GM21717 (cell line): ENCODE data around the gene ERP27.

ENCODE experiments used
- ATAC-seq: cut with Tn5 transposase; IDR thresholded peaks from one replicate; pipeline ENCODE4 v1.9.1; 2021; ENCODE audit warnings: mild to moderate bottlenecking, moderate library complexity; ENCODE audit not compliant: unreplicated experiment

Gene ERP27

DNA sequence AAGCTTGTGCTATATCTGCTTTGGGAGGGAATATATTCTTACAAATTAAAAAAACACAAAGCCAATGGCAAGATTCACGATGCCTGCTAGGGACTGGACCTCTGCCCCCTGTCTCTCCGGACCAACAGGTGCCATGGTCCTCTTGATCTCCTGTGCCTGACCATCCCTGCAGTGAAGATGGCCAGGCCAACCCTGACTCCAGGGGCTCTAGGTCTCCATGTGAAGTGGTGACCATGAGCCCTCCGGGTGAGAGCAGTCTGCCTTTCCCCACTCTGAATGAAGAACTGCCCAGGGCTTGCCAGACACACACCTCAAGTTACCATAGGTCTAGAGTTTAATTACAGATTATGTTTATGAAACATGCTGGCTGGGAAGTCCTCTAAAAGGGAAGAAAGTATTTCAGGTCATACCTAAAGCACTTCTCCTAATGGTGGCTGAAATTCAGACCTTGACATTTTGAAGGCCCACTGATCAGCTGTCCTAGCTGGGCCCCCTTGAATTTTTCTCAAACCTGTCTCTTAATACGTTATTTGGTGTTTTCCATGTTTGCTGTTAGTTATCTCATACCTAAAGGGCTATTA is 21.7 kb upstream of the ERP27 start:
- no peak for ATAC-seq

DNA sequence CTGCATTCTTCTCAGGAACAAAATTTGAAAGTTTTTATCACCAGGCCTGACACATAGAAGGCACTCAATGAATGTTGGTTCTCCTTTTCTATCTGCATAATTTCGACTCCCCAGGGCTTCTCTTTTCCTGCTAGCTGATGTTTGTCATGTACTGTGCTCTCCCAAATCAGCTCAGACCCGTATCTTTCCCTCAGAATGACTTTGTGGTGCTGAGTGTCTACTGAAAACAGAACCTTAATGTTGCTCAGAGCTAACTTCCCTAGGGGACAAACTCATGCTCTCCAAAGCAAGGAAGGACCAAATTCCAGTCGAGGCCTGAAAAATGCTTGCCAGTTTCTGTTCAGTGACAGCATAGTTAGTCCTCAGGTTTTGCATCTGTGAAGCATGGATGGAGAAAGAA is 21.1 kb upstream of the ERP27 start:
- ATAC-seq, result no peak

DNA sequence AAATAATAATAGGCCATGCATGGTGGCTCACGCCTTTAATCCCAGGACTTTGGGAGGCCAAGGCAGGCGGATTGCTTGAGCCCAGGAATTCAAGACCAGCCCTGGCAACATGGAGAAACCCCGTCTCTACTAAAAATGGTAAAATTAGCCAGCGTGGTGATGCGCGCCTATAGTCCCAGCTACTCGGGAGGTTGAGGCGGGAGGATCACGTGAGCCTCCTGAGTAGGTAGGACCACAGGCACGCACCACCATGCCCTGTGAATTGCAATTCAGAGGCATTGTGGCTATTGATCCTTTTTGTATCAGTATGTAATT is 20.7 kb upstream of the ERP27 start:
- no peak for ATAC-seq

DNA sequence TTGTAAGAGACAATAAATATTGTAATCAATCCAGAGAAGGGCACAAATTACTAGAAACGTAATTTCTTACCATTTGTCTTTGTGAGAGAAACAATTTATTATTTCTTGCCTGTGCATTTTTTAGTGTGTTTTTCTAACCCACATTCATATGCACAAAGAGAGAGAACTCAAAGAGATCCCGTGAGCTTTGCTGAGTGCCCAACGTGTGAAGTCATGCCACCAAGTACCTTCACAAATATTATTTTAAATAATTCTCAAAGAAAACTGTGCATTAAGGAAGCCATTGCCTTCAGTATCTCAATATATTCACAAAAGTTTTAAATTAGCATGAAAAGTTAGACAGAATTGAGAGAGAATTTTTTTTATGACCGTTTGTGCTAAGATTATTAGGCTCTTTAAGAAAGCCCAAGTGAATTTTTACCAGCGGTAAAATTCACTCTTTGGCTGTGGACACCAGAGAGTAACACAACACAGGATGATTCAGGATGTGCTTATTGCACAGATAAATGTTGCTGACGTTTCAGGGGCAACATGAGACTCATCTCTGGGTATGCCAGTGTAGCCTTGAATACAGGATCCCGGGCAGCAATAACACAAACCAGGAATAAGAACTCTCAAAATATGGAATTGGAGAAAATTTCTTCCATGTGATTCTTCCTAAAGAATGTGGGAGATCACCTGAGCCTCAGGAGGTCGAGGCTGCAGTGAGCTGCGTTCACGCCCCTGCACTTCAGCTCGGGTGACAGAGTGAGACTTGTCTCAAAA is 20.2 kb upstream of the ERP27 start:
- no peak for ATAC-seq

DNA sequence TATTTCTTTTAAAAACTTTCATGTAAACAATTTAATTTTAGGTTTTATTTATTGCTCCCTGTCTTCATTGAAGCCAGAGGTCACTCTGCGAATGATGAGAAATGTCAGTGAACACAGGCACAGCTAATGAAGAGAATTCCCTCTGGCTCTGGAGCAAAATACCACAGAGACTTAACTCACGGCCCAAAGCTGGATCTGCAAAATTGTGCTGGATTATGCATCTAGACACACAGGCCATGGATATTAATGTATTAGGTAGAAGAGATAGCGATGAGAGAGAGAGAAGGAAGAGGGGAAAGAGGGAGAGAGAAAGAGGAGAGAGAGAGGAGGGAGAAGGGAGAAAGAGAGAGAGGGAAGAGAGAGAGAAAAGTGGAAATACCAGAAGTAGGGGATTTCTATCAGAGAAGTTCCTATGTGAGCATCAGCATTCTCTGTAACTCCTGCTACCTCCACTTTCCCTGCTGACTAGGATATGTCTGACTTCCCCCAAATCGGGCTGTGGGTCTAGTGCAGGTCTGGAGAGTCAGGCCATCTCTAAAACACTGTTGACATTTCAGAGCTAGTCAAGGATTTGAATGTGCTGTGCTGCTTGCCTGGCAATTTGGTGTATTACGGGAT is 19.3 kb upstream of the ERP27 start:
- no peak for ATAC-seq

DNA sequence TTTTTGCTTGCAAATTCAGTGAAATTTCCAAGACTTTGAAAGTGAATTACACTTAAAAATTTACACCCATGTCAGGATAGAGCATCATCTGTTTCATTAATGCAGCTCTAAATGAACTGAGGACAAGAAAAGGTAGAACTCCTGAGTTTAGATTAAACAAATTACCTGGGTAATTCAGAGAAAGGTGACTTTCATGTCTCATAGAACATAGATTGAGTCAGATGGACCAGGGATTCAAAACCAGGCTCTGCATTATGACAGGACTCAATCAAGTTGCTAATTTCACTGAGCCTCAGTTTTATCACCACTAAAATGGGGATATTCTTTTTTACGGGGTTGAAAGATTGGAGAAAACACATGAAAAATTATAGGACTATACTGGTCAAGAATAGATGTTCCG is 18.6 kb upstream of the ERP27 start:
- ATAC-seq, result no peak

DNA sequence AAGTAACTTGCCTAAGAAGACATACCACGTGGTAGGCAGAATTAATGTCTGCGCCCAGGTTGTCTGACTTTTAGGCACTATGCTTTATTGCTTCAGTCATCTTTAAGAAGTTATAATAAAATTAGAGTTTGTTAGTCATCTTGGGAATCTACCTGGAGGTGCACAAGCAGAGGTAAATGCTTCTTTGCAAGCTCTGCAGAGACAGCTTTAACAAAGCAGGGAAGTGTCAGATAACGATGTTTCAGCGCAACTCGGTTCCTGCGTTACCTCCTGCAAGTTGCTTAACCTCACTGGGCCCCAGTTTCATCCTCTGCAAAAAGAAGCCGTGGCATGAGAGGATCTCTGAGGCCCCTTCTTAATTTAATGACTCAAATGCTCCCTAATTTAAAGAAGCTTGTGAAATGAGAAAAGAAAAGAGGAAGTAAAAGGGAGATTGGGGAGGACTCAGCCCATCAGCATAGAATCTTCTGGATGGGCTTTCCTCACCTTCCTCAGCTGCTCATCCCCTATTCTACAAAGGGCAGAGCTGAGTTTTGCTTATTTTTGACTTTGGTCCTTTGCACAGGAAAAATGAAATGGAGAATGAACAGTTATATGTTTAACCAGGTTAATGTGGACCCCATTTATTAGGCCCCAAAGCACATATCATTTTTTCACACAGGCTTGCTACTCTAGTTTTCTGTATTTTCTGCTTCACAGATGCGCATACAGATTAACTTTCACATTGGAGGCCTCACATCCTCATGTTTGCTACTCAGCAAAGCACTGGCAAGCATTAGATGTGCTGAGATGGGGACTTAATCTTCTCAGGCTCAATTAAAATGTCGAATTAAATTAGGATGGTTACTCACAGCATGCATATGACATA is 17.9 kb upstream of the ERP27 start:
- ATAC-seq, result peak; percentile 34

DNA sequence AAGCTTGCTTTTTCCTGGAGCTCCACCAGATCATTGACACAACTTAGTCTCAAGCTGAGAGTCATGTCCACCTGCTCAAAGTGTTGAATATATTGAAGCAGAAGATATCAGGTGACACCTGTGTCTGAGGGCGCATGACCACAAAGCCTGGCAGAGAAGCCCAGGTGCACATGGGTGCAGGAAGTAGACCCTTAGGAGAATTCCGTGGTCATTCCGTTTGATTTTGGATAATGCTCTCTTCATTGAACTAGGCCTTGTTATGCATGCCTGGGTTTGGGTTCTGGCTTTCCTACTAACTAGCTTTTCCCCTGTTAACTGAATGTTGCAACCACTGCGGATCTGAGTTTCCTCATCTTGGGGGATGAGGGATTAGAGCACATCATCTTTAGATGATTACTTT is 15.9 kb upstream of the ERP27 start:
- ATAC-seq, result no peak

DNA sequence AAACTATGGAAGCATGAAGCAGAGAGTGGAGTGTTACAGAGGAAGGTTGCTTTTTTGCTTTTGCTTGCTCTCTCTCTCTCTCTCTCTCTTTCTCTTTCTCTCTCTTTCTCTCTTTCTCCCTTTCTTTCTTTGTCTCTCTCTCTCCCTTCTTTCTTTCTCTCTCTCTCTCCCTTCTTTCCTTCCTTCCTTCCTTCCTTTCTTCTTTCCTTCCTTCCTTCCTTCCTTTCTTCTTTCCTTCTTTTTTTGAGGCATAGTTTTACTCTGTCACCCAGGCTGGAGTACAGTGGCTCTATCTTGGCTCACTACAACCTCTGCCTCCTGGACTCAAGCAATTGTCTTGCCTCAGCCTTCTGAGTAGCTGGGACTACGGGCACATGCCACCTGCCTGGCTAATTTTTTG is 15.4 kb upstream of the ERP27 start:
- no peak for ATAC-seq

DNA sequence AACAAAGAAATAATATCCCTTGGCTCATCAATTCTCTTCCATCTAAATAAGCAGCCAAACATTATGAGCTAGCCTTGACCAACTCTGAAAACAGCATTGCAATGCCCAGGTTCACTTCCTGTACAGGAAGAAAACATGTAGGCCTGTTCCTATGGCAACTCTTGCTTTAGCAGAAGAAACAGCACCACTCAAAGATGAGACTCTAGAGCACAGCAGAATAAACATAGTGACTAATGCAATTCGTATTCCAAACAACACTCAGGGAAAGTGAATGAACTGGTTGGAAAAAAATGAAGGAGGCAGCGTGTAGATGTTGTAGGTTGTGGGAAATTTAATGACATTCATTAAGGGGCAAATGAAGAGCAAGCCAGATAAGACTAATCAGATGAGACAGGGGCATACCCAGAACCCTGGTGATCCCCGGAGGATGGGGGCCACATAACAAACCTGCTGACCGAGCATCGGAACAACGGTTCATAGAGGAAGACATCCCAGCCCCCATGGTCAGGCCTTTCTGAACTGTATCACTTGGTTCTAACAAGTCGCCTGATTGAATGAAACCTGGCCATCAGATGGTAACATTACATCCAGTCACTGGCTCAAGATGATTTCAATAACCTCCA is 14.1 kb upstream of the ERP27 start:
- ATAC-seq, result peak; percentile 57

DNA sequence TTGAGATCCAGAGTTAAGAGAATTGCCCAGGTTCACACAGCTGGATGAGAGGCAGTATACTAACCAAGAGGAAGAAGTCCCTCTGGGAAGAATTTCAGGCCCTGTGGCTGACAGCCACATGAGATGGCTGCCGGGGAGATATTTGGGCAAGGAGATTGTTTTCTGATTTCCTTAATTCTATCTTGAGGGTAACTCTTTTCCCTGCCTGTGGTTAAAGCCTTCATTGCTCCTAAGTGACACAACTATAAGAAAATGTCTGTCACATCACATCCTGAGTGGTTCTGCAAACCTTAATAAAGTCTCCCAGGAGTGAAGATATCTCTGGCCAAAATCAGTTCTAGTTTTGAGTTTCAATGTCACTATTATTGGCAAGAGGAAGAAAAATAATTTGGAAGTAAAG is 13.5 kb upstream of the ERP27 start:
- no peak for ATAC-seq

DNA sequence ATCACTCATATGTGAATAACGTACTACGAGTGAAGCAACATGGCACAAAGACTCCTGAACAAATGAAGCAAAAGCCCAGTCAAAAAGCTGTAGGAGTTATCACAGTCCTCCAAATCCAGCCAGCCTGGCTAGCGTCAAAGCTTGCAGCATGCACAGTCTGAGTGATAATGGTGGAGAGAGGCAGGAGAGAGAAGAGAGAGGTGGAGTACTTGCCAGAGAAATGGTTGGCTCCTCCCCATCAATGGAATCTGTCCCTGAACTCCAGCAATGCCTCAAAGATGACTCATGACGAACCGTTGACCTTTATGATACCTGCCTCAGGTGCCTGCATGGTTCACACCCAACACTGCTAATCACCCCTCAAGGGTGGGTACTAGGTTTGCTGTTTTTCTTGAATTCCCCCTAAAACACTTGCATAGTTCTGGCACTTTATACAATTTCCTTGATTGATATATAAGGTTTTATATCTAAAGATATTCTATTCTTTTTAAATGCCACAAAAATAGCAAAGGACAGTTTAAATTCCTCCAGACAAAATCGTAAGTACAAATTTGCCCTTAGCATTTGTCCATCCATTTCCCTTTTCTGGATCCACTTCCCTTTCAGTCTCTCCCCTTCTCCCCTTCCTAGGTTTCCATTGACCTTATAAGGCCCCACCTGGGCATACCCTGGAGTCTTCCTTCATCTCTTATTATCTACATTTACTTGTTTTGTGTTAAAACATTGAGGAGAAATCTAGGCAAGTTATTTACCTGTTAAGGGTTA is 12.8 kb upstream of the ERP27 start:
- no peak for ATAC-seq

DNA sequence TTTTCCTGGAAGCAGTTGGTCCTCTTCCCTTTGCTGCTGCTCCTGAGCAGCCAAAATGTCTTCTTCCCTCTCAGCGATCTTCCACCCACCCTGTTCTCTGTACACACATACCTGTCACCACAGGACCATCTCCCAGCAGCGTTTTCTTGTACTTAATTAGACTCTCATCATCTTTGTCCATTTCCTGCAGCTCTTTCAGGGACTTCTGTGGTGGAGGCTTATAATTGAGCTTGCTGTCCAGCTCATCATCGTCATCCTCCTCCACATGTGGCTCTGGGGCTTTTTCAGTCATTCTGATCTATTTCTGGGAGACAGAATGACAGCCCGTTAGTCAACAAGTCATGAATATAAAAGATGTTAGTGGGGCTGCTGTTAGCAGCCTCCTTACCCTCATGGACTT is 12.1 kb upstream of the ERP27 start:
- no peak for ATAC-seq

DNA sequence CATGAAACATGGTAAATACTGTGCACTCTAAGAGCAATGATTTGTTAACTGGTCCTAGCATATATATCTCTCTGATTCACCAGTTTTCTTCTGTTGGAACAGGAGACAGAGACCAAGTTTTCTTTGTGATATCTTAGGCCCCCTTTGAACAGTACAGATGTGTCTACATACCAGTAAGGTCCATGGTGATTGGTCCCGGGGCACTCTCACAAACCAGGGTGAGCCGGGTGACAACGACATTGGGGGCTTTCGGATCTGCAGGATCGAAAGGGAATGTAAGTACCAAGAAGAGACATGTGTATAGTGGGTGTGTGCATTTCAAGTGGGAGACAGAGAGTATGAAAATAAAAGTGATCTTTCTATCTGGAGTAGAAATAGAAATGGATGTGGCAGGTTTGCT is 11.3 kb upstream of the ERP27 start:
- no peak for ATAC-seq

DNA sequence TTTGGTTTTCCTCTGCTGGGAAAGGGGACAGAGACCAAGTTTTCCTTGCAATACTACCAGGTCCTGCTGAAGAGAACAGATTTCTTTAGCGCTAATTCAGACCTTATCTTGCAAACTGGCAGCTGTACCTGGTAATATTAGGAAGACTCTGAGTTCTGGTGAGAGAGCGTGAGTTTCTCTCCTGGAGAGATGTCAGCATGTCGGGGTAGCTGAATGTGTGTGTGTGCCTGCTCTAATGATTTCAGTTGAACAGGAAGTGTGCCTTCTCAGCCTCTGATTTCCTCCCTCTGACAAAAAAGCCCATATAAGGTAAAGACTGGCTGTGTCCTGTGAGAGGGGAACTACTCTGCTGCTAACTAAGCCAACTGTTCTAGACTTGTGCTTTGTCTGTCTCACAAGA is 10.3 kb upstream of the ERP27 start:
- peak; percentile 90 for ATAC-seq

DNA sequence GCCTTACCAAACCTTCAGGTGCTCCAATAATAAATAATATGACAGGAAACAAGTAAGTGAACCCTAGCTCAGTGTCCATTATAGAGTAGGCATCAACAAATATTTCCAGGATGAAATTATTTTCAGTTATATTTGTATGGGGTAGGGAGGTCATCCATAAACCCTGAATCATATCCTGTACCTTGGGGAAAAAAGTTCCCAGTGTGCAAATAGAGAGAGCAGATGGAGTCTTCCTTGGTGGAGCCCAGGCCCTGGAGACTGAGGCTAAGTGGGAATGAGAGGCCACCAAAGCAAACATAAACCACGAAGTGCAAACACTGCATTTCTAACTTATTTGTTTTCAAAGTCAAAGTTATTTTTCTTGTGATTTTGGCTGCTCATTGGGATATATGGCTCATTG is 8.5 kb upstream of the ERP27 start:
- ATAC-seq, result no peak

DNA sequence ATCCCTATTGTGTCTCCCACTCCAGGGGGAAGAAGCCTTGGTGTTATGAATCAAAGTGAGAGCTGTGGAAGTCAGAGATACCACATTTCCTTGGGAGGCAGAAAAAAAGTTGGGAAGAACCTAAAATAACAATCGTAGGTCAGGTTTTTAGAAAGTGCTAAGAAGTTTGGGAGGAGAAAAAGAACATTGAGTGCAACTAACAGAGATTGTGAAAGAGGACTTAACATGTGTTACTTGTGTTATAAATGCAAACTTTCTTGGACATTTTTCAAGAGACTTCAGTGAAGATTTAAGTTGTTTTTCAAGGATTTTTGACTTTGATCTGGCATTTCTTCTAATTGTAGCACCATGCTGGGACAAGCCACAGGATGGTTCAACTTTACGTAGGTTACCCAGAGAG is 7.8 kb upstream of the ERP27 start:
- no peak for ATAC-seq

DNA sequence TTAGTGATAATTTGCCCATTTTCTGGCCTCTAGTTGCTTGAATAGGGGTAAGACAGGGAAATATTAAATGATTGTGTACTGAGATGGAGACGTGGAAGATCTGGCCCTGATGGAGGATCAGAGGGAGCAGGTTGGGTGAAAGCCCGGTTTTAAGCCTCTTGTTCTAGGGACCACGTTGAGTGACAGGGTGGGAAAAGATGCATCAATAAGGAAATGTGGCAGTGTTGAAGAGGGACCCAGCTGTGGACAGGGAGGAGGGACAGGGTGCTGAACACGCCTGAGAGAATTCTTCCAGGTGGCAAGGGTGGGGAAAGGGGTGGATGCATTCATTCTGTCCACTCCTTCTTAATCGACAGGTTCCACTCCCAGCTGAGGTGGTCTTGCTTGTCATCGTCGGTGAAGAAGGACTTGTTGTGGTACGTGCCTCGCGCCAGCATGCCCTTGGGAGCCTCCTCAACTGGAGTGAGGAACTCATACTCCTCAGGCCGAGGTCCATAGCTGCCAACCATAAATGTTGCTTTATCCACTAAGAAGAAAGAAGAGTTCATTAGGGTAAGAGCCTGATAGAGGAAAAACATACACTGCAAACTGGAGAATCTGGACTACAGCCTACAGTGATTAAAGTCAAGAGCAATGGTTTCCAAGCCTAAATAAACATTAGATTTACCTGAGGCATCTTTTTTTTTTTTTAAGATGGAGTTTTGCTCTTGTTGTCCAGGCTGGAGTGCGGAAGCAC is 4.0 kb upstream of the ERP27 start:
- ATAC-seq, result no peak

DNA sequence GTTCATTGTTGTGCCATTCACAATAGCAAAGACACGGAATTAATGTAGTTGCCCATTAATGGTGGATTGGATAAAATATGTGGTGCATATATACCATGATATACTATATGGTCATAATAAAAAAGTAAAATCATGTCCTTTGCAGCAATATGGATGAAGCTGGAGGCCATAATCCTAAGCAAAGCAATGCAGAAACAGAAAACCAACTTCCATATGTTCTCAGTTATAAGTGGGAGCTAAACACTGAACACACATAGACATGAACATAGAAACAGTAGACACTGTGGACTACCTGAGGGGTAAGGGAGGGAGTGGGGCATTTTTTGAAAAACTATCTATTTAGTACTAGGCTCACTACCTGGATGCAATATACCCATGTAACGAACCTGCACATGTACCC is 3.0 kb upstream of the ERP27 start:
- ATAC-seq, result no peak

DNA sequence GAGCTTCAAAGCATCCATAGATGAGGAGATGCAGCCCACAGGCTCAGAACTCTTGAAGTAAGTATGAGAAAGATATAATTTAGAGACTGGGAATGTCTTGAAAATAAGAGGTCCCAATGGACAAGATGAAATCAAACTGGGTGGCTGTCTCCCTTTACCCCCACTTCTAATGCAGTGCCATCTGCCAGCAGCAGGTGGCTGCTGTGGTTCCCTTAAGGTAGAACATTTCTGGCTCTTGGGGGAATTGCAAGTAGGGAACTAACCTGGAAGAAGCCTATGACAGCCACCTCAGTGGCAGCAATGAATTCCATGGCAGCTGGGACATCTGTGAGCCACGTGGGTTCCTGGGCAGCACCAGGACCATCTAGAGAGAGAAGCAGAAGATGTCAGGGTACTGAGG is 648 bp downstream of the ERP27 start:
- ATAC-seq, result no peak
